Embryonic facial prominence (tissue), 1 donor: ENCODE results near the gene SH3D19.
A peak's percentile ranks its signal among the peaks of the same experiment; 100 is the strongest.
"Not testable (repeated sequence)": the region's sequence is repeated elsewhere in the genome, so short reads cannot be mapped to it uniquely, and the experiment has no call there.

ENCODE experiments used
- DNase-seq: peaks from one replicate; pipeline ENCODE4 v3.0.0-alpha.2; 2016; ENCODE audit errors: extremely low spot score

Gene SH3D19

GRCh38 chr4:151325111-151325948 is at the start of gene SH3D19:
Gene SH3D19 (minus strand): TSS chr4:151325605. CDS start chr4:151325352, 253 bp downstream.
- DNase-seq = no peak

GRCh38 chr4:151362404-151363164 is 37.2 kb upstream of the SH3D19 start:
- DNase-seq = peak; percentile 59

- DNase-seq = no peak
These were observed 36.6 kb upstream of the SH3D19 start for GRCh38 chr4:151361966-151362365.

GRCh38 chr4:151361126-151361525 is 35.7 kb upstream of the SH3D19 start:
- no peak for DNase-seq

- no peak for DNase-seq
These were observed 34.2 kb upstream of the SH3D19 start for GRCh38 chr4:151359576-151359975.

- DNase-seq = no peak
These were observed 32.9 kb upstream of the SH3D19 start for GRCh38 chr4:151358266-151358665.

GRCh38 chr4:151356510-151356909 is 31.1 kb upstream of the SH3D19 start:
- no peak for DNase-seq

GRCh38 chr4:151355155-151355554 is 29.8 kb upstream of the SH3D19 start:
- no peak for DNase-seq

- no peak for DNase-seq
These were observed 22.3 kb upstream of the SH3D19 start for GRCh38 chr4:151347490-151348235.

GRCh38 chr4:151344948-151345347 is 19.5 kb upstream of the SH3D19 start:
- no peak for DNase-seq

GRCh38 chr4:151340751-151341385 is 15.5 kb upstream of the SH3D19 start:
- no peak for DNase-seq

GRCh38 chr4:151339467-151339866 is 14.1 kb upstream of the SH3D19 start:
- no peak for DNase-seq

- DNase-seq = no peak
These were observed 6.1 kb upstream of the SH3D19 start for GRCh38 chr4:151331276-151332042.

- no peak for DNase-seq
These were observed 4.0 kb upstream of the SH3D19 start for GRCh38 chr4:151329217-151330007.

GRCh38 chr4:151325949-151326246 is 493 bp upstream of the SH3D19 start:
- no peak for DNase-seq

GRCh38 chr4:151324752-151325110 is 674 bp downstream of the SH3D19 start:
- no peak for DNase-seq

GRCh38 chr4:151324124-151324751 is 1.2 kb downstream of the SH3D19 start:
- DNase-seq = no peak

GRCh38 chr4:151323667-151324066 is 1.7 kb downstream of the SH3D19 start:
- DNase-seq = no peak

- no peak for DNase-seq
These were observed 2.8 kb downstream of the SH3D19 start for GRCh38 chr4:151322570-151322969.

GRCh38 chr4:151322161-151322560 is 3.2 kb downstream of the SH3D19 start:
- DNase-seq = not testable (repeated sequence)
